GM18498 (cell line): ENCODE data around the gene AMHR2.

Experiments used
- ATAC-seq: cut with Tn5 transposase; IDR thresholded peaks from one replicate; pipeline ENCODE4 v1.9.1; 2021; ENCODE audit warnings: mild to moderate bottlenecking, moderate library complexity; ENCODE audit not compliant: unreplicated experiment

AMHR2 gene

GRCh38 chr12:53479331-53479730, 55.7 kb downstream of the AMHR2 start:
- no peak for ATAC-seq

- no peak for ATAC-seq
Measured at GRCh38 chr12:53480491-53481442, 57.1 kb downstream of the AMHR2 start.
